Astrocyte of the spinal cord (primary cell): ENCODE measurements around the gene OR4C11.

Experiments used
- DNase-seq: peaks from one replicate; pipeline ENCODE4 v3.0.0; 2011; ENCODE audit warnings: low read depth, low spot score
- H3K4me3 ChIP-seq: 2 replicates; pipeline ENCODE4 v1.5.1; 2011; ENCODE audit warnings: low read depth, mild to moderate bottlenecking, low read length, moderate library complexity
- CTCF ChIP-seq: IDR thresholded peaks from 2 replicates; pipeline ENCODE4 v1.5.1; 2012; ENCODE audit warnings: low read depth, mild to moderate bottlenecking, low read length, inconsistent platforms
- in situ Hi-C: cut with HindIII; loops from 2 replicates; pipeline ENCODE4 v1.10.0; 2017; ENCODE audit warnings: low sequenced_read_pairs

Gene OR4C11

GRCh38 chr11:55572548-55572947 lies 34.9 kb downstream of the OR4C11 start:
- in situ Hi-C loops, result no loop called here

GRCh38 chr11:55571828-55572227 lies 35.6 kb downstream of the OR4C11 start, which contains the start of gene OR4C16:
TSS of gene OR4C16 (plus strand) at chr11:55572128. CDS start at chr11:55572128, 0 bp downstream.
- DNase-seq, result no peak
- TF ChIP-seq CTCF, result no peak
- no peak within 1 kb of the TSS for H3K4me3 ChIP-seq
- in situ Hi-C loops, result no loop called here

More at GRCh38 chr11:55572548-55572947, 34.9 kb downstream of the OR4C11 start:
- no peak for DNase-seq
- TF ChIP-seq CTCF, result no peak
- no peak overlapping the region for H3K4me3 ChIP-seq

GRCh38 chr11:55554169-55554568 lies 53.3 kb downstream of the OR4C11 start, which contains the start of gene OR4C15:
TSS of gene OR4C15 (plus strand) at chr11:55554469. CDS start at chr11:55554469, 0 bp downstream.
- no peak within 1 kb of the TSS for H3K4me3 ChIP-seq
- no peak for TF ChIP-seq CTCF
- in situ Hi-C loops, result no loop called here
- DNase-seq, result no peak
